GM19438 (cell line): ENCODE measurements around the gene CAPN9.

Experiments used
- ATAC-seq: cut with Tn5 transposase; IDR thresholded peaks from one replicate; pipeline ENCODE4 v1.9.1; 2021; ENCODE audit warnings: low read depth; ENCODE audit not compliant: unreplicated experiment

The CAPN9 gene

GRCh38 chr1:230744382-230744781 lies 2.8 kb upstream of the CAPN9 start:
- no peak for ATAC-seq

GRCh38 chr1:230745071-230745470 lies 2.1 kb upstream of the CAPN9 start:
- no peak for ATAC-seq

GRCh38 chr1:230746617-230747016 lies 571 bp upstream of the CAPN9 start:
- ATAC-seq = no peak

GRCh38 chr1:230747890-230748800 lies 957 bp downstream of the CAPN9 start:
- ATAC-seq = no peak

GRCh38 chr1:230749150-230749549 lies 2.0 kb downstream of the CAPN9 start:
- no peak for ATAC-seq

GRCh38 chr1:230749635-230750034 lies 2.4 kb downstream of the CAPN9 start:
- no peak for ATAC-seq

GRCh38 chr1:230750576-230750975 lies 3.4 kb downstream of the CAPN9 start:
- no peak for ATAC-seq

- ATAC-seq = no peak
Observed at GRCh38 chr1:230750986-230751625, 3.9 kb downstream of the CAPN9 start.

GRCh38 chr1:230752407-230752806 lies 5.2 kb downstream of the CAPN9 start:
- no peak for ATAC-seq

- ATAC-seq = no peak
Observed at GRCh38 chr1:230753191-230753585, 6.0 kb downstream of the CAPN9 start.

GRCh38 chr1:230753586-230754251 lies 6.5 kb downstream of the CAPN9 start:
- ATAC-seq = no peak

- ATAC-seq = no peak
Observed at GRCh38 chr1:230754796-230755195, 7.6 kb downstream of the CAPN9 start.

GRCh38 chr1:230757856-230758708 lies 10.9 kb downstream of the CAPN9 start:
- ATAC-seq = no peak

GRCh38 chr1:230758709-230759368 lies 11.7 kb downstream of the CAPN9 start:
- ATAC-seq = no peak

- no peak for ATAC-seq
Observed at GRCh38 chr1:230759369-230760065, 12.3 kb downstream of the CAPN9 start.

- ATAC-seq = no peak
Observed at GRCh38 chr1:230760360-230760827, 13.2 kb downstream of the CAPN9 start.

- no peak for ATAC-seq
Observed at GRCh38 chr1:230761443-230762167, 14.4 kb downstream of the CAPN9 start.

GRCh38 chr1:230763927-230764591 lies 16.9 kb downstream of the CAPN9 start:
- no peak for ATAC-seq
